Activated CD4-positive, alpha-beta T cell treated with anti-CD3 and anti-CD28 coated beads for 36 hours (primary cell): Measurements from ENCODE around the gene GBP2. TPM values are rescaled to one million over a fixed set of nuclear protein-coding genes. Genes with fewer than 3 reads are reported as not detected.
"Not testable (repeated sequence)": the region's sequence is repeated elsewhere in the genome, so short reads cannot be mapped to it uniquely, and the experiment has no call there.

Experiments
- ATAC-seq: fragments of 200-7000 bp; cut with Tn5 transposase; one replicate; pipeline ENCODE4 v1.10.0; 2021; ENCODE audit warnings: mild to moderate bottlenecking, moderate library complexity
- CTCF ChIA-PET: fragments of 350-600 bp; sonication (Branson Sonifier 250); formaldehyde crosslinking; loops from one replicate; lab custom pipeline; 2021; ENCODE audit warnings: antibody characterized with exemption; lab: Charles Lee
- POLR2A ChIA-PET: fragments of 350-600 bp; sonication (Branson Sonifier 250); formaldehyde crosslinking; loops from one replicate; lab custom pipeline; 2021; ENCODE audit warnings: antibody characterized with exemption, inconsistent platforms; lab: Charles Lee
- DNase-seq: peaks from one replicate; pipeline ENCODE4 v3.0.0-alpha.2; 2020
- H3K27ac Mint-ChIP-seq: one replicate; pipeline ENCODE4 v1.8.0; 2021; ENCODE audit warnings: mixed read lengths
- H3K27me3 Mint-ChIP-seq: one replicate; pipeline ENCODE4 v1.8.0; 2021; ENCODE audit warnings: mixed read lengths
- H3K36me3 Mint-ChIP-seq: one replicate; pipeline ENCODE4 v1.8.0; 2021; ENCODE audit warnings: low read depth, mixed read lengths
- H3K4me1 Mint-ChIP-seq: one replicate; pipeline ENCODE4 v1.8.0; 2021; ENCODE audit warnings: mixed read lengths
- H3K4me3 Mint-ChIP-seq: one replicate; pipeline ENCODE4 v1.8.0; 2021; ENCODE audit warnings: mild to moderate bottlenecking, moderate library complexity, mixed read lengths
- H3K9me3 Mint-ChIP-seq: one replicate; pipeline ENCODE4 v1.8.0; 2021; ENCODE audit warnings: low read depth, mixed read lengths
- intact Hi-C, 2 experiments: fragments of 100-400 bp; cut with DNase I in 1 of 2; cut with micrococcal nuclease in 1 of 2; formaldehyde crosslinking; loops; one replicate each; pipeline versions ENCODE4 v1.14.2 to v1.15.1; 2022 to 2024; cut with DNase I, micrococcal nuclease
- total RNA-seq, 2 experiments: library from RNA; stranded (reverse); gene quantifications; one replicate each; pipeline ENCODE4 v1.2.3, GENCODE V29; 2021

Gene GBP2
- total RNA-seq, 2 experiments from 2014 or later, result 253 to 294 TPM

- not testable (repeated sequence) for H3K27me3 Mint-ChIP-seq, H3K9me3 Mint-ChIP-seq
- peak; percentile 87 for DNase-seq
- ChIA-PET POLR2A (interaction anchor here (0.6 to 3.9 kb wide), 18 partner anchors 9 to 482 kb away, joined by 3 to 28 read pairs (median 3); partner anchors contain the start of genes GBP3, GBP4 and GBP5), CTCF (interaction anchor here (0.7 to 2.3 kb wide), 9 partner anchors 26 to 322 kb away, joined by 3 to 8 read pairs (median 3); partner anchors contain the start of gene GBP6)
- H3K4me1 Mint-ChIP-seq, result peaks cover 47% of the 10 kb centered on the region
- peak overlapping the region; percentile 87 for H3K4me3 Mint-ChIP-seq
- intact Hi-C loops, result loop anchor here (1.0 to 2.0 kb wide), 14 partner anchors 22 to 868 kb away; partner anchors contain the start of genes GBP1 (in 2 of the 2), GTF2B (in 1 of the 2), KYAT3 (in 1 of the 2) and RBMXL1 (in 1 of the 2)
- ATAC-seq, result peak; percentile 59
- H3K27ac Mint-ChIP-seq, result peak overlapping the region; percentile 99
- H3K36me3 Mint-ChIP-seq, result peaks cover 45% of the 10 kb centered on the region
These were observed 970 bp upstream of the GBP2 start for GRCh38 chr1:89126602-89127565.

- ChIA-PET CTCF (interaction anchor here (0.7 to 2.1 kb wide), 6 partner anchors 17 to 781 kb away, joined by 3 to 6 read pairs (median 3); no protein-coding TSS in a partner anchor), POLR2A (interaction anchor here (0.6 to 3.9 kb wide), 7 partner anchors 73 to 483 kb away, joined by 3 to 28 read pairs (median 4); partner anchors contain the start of genes GBP4 and GBP5)
- intact Hi-C loops, result no loop called here
- peak overlapping the region; percentile 99 for H3K27ac Mint-ChIP-seq
- peaks cover 3% of the 10 kb centered on the region for H3K9me3 Mint-ChIP-seq
- H3K4me1 Mint-ChIP-seq, result peaks cover 52% of the 10 kb centered on the region
- H3K27me3 Mint-ChIP-seq, result no peaks in the 10 kb centered on the region
- H3K36me3 Mint-ChIP-seq, result peaks cover 55% of the 10 kb centered on the region
- DNase-seq (no peak), ATAC-seq (peak; percentile 15)
- H3K4me3 Mint-ChIP-seq, result peak overlapping the region; percentile 87
These were observed 538 bp downstream of the GBP2 start for GRCh38 chr1:89125240-89125912.

DNA sequence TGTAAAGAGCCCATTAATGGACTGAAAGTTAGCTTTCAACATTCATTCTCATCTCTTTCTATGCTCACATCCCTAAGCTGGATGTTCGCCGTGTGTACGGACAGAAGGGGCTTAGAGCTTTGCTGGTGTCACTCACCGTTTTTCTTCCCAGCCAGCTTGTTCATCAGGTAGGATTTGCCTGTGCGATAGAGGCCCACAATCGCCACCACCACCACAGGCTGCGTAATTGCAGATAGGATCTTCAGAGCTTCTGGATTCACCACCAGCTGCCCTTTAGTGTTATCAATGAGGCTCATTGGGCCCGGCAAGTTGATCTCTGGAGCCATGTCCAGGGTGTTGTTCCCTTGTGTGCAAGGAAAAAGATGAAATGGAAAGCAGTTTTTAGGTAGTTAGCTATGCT lies 4.3 kb downstream of the GBP2 start:
- ATAC-seq, result no peak
- ChIA-PET CTCF (interaction anchor here (1.0 to 1.4 kb wide), 7 partner anchors 15 to 237 kb away, joined by 3 to 5 read pairs (median 3); no protein-coding TSS in a partner anchor), POLR2A (no interaction called here)
- H3K27ac Mint-ChIP-seq, result no peak overlapping the region
- H3K9me3 Mint-ChIP-seq, result no peaks in the 10 kb centered on the region
- peak overlapping the region; percentile 87 for H3K4me3 Mint-ChIP-seq
- peaks cover 45% of the 10 kb centered on the region for H3K36me3 Mint-ChIP-seq
- intact Hi-C loops, result no loop called here
- DNase-seq, result no peak
- H3K27me3 Mint-ChIP-seq, result no peaks in the 10 kb centered on the region
- peaks cover 28% of the 10 kb centered on the region for H3K4me1 Mint-ChIP-seq

- ATAC-seq (peak; percentile 65), DNase-seq (no peak)
- peaks cover 40% of the 10 kb centered on the region for H3K4me1 Mint-ChIP-seq
- POLR2A ChIA-PET, result interaction anchor here (0.6 kb wide), 1 partner anchor 12 kb away, joined by 3 read pairs; no protein-coding TSS in a partner anchor
- no peak overlapping the region for H3K4me3 Mint-ChIP-seq
- H3K27me3 Mint-ChIP-seq, result no peaks in the 10 kb centered on the region
- intact Hi-C loops, result no loop called here
- H3K27ac Mint-ChIP-seq, result no peak overlapping the region
- no peaks in the 10 kb centered on the region for H3K9me3 Mint-ChIP-seq
- peaks cover 53% of the 10 kb centered on the region for H3K36me3 Mint-ChIP-seq
- CTCF ChIA-PET, result no interaction called here
These were observed 11.3 kb downstream of the GBP2 start for GRCh38 chr1:89114662-89115061.

GRCh38 chr1:89112871-89113613 lies 12.9 kb downstream of the GBP2 start:
- H3K4me3 Mint-ChIP-seq, result no peak overlapping the region
- POLR2A ChIA-PET, result no interaction called here

GRCh38 chr1:89104687-89105086 lies 21.2 kb downstream of the GBP2 start:
- ATAC-seq, result peak; percentile 15
- CTCF ChIA-PET, result interaction anchor here (1.6 kb wide), 1 partner anchor 58 kb away, joined by 3 read pairs; no protein-coding TSS in a partner anchor
- peaks cover 73% of the 10 kb centered on the region for H3K36me3 Mint-ChIP-seq

More at GRCh38 chr1:89112871-89113613, 12.9 kb downstream of the GBP2 start:
- intact Hi-C loops, result no loop called here
- ATAC-seq, result no peak
- Mint-ChIP-seq H3K4me1 (peaks cover 40% of the 10 kb centered on the region), H3K27ac (peak overlapping the region; percentile 43), H3K36me3 (peaks cover 68% of the 10 kb centered on the region), H3K27me3 (no peaks in the 10 kb centered on the region), H3K9me3 (no peaks in the 10 kb centered on the region)
- DNase-seq, result no peak
- CTCF ChIA-PET, result no interaction called here

GRCh38 chr1:89104147-89104546 lies 21.8 kb downstream of the GBP2 start:
- ATAC-seq (peak; percentile 80), DNase-seq (no peak)
- Mint-ChIP-seq H3K27me3 (no peaks in the 10 kb centered on the region), H3K36me3 (peaks cover 68% of the 10 kb centered on the region), H3K4me3 (no peak overlapping the region), H3K4me1 (peaks cover 46% of the 10 kb centered on the region), H3K27ac (peak overlapping the region; percentile 74), H3K9me3 (peaks cover 19% of the 10 kb centered on the region)
- intact Hi-C loops, result loop anchor here (1.0 to 2.0 kb wide), 4 partner anchors 19 to 39 kb away; partner anchors contain the start of genes GBP2 (in 2 of the 2) and GBP1 (in 1 of the 2)
- POLR2A ChIA-PET, result no interaction called here
- CTCF ChIA-PET, result interaction anchor here (1.2 to 1.6 kb wide), 2 partner anchors 11 to 58 kb away, joined by 3 read pairs; no protein-coding TSS in a partner anchor

More at GRCh38 chr1:89104687-89105086, 21.2 kb downstream of the GBP2 start:
- peaks cover 46% of the 10 kb centered on the region for H3K4me1 Mint-ChIP-seq
- H3K9me3 Mint-ChIP-seq, result peaks cover 18% of the 10 kb centered on the region
- POLR2A ChIA-PET, result no interaction called here
- H3K4me3 Mint-ChIP-seq, result no peak overlapping the region
- no peaks in the 10 kb centered on the region for H3K27me3 Mint-ChIP-seq
- intact Hi-C loops, result loop anchor here (1.0 to 2.0 kb wide), 4 partner anchors 20 to 39 kb away; partner anchors contain the start of genes GBP2 (in 2 of the 2) and GBP1 (in 1 of the 2)
- peak overlapping the region; percentile 74 for H3K27ac Mint-ChIP-seq
- DNase-seq, result peak; percentile 27

DNA sequence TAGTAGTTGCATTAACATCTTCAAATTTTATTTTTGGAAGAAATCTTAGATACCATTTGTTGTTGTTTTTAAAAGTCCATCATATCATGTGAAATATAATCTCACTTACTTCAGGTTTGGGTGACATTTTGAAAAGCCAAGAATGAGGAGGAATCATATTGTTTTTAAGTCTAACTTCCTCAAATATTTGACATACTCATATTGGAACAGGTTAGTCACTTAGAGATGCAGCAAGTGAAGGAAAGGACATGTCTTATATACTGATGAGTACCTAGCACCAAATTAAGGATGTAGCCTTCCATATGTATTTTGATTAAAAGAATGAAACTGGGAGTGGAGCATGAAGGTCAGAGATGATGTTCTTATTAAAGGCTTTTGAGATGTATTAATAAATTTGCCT lies 23.9 kb downstream of the GBP2 start:
- Mint-ChIP-seq H3K4me1 (peaks cover 40% of the 10 kb centered on the region), H3K9me3 (peaks cover 21% of the 10 kb centered on the region), H3K27me3 (no peaks in the 10 kb centered on the region), H3K36me3 (peaks cover 50% of the 10 kb centered on the region), H3K4me3 (no peak overlapping the region), H3K27ac (no peak overlapping the region)
- ATAC-seq (peak; percentile 35), DNase-seq (no peak)
- ChIA-PET POLR2A (no interaction called here), CTCF (no interaction called here)
- intact Hi-C loops, result no loop called here

GRCh38 chr1:89100412-89100811 lies 25.5 kb downstream of the GBP2 start:
- intact Hi-C loops, result loop anchor here in 1 of 2 experiments (2.0 kb wide), 1 partner anchor 30 kb away; no protein-coding TSS in a partner anchor
- ChIA-PET POLR2A (no interaction called here), CTCF (interaction anchor here (0.7 to 2.6 kb wide), 2 partner anchors 15 to 23 kb away, joined by 5 to 10 read pairs; no protein-coding TSS in a partner anchor)
- Mint-ChIP-seq H3K27me3 (no peaks in the 10 kb centered on the region), H3K4me1 (peaks cover 27% of the 10 kb centered on the region), H3K9me3 (peaks cover 17% of the 10 kb centered on the region), H3K36me3 (peaks cover 34% of the 10 kb centered on the region), H3K27ac (no peak overlapping the region), H3K4me3 (no peak overlapping the region)
- DNase-seq (no peak), ATAC-seq (no peak)

DNA sequence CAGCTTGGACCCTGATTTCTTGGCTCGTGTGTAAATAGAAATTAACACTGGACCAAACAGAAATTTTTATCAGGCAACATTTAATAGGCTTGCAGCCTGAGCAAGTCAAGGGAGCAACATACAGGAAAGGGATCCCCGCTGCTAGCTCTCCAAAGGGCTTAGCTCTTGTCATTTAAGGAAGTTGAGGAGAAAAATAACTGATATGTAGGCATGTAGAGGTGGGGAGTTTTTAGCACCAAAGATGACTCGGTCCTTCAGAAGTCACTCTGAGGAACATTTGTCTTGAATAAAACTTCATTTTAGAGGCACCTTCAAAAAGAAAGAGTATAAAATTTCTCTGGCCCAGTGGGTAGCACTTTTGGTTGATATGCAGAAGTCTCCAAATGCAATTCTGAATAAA lies 27.1 kb downstream of the GBP2 start:
- POLR2A ChIA-PET, result no interaction called here
- CTCF ChIA-PET, result interaction anchor here (2.6 kb wide), 1 partner anchor 13 kb away, joined by 10 read pairs; no protein-coding TSS in a partner anchor
- no peaks in the 10 kb centered on the region for H3K27me3 Mint-ChIP-seq
- H3K4me3 Mint-ChIP-seq, result no peak overlapping the region
- peaks cover 12% of the 10 kb centered on the region for H3K4me1 Mint-ChIP-seq
- H3K36me3 Mint-ChIP-seq, result peaks cover 19% of the 10 kb centered on the region
- H3K27ac Mint-ChIP-seq, result no peak overlapping the region
- ATAC-seq (no peak), DNase-seq (no peak)
- intact Hi-C loops, result no loop called here
- H3K9me3 Mint-ChIP-seq, result peaks cover 9% of the 10 kb centered on the region
